Right kidney (tissue), 1 donor: ENCODE results near the gene LCLAT1.
"Not testable (repeated sequence)": the region's sequence is repeated elsewhere in the genome, so short reads cannot be mapped to it uniquely, and the experiment has no call there.

ENCODE experiments used
- DNase-seq: peaks from one replicate; pipeline ENCODE4 v3.0.0-alpha.2; 2016

The LCLAT1 gene

DNA sequence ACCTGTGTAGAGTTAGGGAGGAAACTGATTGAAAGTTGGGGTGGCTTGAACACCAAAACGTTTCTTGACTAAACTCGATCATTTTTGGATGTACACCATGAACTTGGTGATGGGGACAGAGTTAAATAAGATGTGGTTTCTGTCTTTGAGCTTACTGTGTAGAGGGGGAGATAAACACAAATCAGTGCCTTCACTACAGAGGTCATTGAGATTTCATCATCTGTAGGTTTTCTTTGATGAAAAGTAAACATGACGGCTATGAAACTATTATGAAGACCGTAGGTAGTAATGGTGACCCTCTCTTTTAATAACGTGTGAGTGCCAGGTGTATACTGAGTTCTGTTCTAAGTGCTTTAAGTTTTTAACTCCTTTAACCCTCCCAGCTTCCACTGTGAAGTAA is 6.5 kb downstream of the LCLAT1 start:
- no peak for DNase-seq

- DNase-seq: no peak
These were observed 7.5 kb downstream of the LCLAT1 start for GRCh38 chr2:30454571-30454970.

DNA sequence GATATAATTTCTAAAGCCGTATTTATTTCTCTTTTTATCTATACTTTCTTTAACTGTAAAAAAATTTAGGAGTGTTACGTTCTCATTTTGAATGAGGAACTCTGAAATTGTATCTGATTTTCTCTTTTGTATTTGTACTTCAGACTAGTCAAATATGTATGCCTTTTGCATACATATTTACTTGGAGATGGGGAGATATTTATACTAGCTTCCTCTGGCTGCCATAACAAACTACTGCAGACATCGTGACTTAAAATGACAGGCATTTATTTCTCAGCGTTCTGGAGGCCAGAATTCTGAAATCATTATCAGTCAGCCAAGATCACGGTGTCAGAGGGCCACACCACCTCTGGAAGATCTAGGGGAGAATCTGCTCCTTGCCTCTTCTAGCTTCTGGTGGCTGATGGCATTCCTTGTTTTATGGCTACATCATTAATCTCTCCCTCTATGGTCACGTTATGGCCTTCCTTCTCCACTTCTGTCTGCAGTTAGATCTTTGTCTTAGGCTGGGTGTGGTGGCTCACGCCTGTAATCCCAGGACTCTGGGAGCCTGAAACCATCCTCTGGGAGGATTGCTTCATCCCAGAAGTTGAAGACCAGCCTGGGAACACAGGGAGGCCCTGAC is 8.2 kb downstream of the LCLAT1 start:
- no peak for DNase-seq

DNA sequence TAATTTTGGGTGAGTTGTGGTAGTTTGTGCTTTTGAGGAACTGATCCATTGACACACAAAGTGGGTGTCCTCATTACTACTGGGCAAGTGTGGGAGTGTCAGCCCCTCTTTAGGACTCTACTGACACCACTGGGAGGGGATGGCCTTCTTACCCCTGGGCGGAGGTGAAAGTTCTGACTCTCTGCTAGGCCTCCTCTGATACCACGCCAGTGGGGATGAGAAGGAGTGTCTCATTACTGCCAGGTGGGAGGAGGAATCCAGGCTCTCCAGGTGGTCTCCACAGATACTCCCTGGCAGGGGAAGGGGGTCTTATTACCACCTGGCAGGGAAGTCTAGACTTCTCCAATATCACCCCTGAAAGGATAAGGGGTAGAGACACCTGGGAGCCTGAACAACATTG is 9.1 kb downstream of the LCLAT1 start:
- no peak for DNase-seq

GRCh38 chr2:30456579-30456978 is 9.5 kb downstream of the LCLAT1 start:
- no peak for DNase-seq

GRCh38 chr2:30457296-30457695 is 10.2 kb downstream of the LCLAT1 start:
- DNase-seq: no peak

GRCh38 chr2:30459140-30459539 is 12.1 kb downstream of the LCLAT1 start:
- DNase-seq: no peak

- DNase-seq: no peak
These were observed 15.2 kb downstream of the LCLAT1 start for GRCh38 chr2:30462131-30462857.

GRCh38 chr2:30463535-30463934 is 16.5 kb downstream of the LCLAT1 start:
- no peak for DNase-seq

DNA sequence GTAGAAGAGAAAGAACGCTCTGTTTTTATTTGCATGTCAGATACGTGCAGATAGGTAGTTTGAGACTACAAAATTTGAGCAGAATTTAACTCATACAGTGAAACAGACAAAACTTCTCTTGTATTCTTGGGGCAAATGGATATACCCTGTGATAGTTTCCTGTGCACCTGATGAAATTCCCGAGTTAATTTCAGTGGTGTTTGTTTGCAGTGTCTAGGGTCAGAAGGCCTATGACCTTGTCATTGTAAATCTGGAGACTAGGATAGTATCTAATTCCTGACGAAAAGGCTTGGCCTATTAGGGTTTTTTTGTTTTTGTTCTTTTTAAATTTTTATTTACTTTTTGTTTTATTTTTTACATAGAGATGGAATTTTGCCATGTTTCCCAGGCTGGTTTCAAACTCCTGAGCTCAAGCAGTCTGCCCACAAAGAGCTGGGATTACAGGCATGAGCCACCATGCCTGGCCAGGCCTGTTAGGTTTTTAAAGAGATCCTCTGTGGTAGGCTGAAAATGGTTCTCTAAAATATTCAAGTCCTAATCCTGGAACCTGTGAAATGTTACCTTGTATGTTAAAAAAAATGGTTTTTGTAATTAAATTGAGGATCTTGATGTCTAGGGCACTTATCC is 17.6 kb downstream of the LCLAT1 start:
- no peak for DNase-seq

- DNase-seq: no peak
These were observed 18.1 kb downstream of the LCLAT1 start for GRCh38 chr2:30465171-30465545.

- no peak for DNase-seq
These were observed 19.2 kb downstream of the LCLAT1 start for GRCh38 chr2:30466216-30466615.

- DNase-seq: not testable (repeated sequence)
These were observed 20.2 kb downstream of the LCLAT1 start for GRCh38 chr2:30467062-30467826.

GRCh38 chr2:30470426-30470825 is 23.4 kb downstream of the LCLAT1 start:
- DNase-seq: no peak

DNA sequence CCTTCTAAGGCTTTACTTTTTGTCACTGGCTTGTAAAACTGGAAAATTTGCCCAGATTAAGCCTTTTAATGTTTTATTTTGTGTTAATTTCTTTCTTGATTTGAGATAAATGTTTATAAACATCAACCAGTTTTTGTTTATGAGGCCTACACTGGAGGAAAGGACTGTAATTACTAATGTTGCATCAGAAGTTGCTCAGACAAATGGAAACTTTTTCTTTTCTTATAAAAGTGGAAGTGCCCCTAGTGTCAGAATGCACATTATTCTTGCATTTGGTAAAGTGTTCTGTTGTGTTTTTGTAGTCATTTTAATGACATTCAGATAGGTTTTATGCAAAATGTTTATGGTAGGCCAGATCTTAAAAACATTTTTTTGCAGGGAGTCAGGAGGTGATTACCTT is 25.3 kb downstream of the LCLAT1 start:
- DNase-seq: no peak

GRCh38 chr2:30475542-30475941 is 28.5 kb downstream of the LCLAT1 start:
- no peak for DNase-seq

DNA sequence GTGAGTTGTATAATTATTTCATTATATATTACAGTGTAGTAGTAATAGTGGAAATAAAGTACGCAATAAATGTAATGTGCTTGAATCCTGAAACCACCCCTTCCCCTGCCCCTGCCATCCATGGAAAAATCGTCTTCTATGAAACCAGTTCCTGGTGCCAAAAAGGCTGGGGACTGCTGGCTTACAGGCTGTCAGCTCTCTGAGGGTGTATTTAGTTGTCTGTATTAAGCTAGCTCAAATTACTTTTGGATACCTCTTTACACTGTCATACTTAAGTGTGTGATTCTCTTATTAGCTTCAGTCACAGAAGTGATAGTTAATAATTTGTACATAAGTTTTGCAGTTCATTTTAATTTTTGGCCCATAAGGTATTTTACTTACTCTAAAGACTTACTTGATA is 29.6 kb downstream of the LCLAT1 start:
- no peak for DNase-seq

DNA sequence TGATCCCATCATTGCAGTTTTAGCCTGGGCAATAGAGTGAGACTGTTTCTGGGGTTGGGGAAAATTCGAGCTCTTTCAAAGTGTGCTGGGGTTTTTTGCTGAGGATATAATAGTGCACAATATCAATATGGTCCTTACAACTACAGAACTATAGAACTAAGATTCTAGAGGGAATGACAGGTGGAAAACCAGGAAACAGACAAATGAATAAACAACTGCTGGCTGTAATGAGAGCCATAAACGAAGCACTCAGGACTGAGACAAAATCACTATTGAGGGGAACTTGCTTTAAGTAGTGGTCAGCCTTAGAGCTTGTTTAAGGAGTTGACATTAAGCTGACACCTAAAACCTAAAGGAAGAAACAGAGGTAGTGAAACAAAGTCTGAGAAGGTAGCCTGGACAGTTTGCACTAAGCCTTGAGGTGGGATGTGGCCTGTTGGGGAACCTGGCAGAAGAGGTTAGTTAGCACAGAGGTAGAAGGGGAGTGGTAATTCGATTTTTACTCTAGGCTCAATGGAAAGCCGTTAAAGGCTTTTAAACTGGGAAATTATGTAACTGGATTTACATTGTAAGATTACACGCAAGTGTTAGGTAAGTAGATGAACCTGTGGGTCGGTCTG is 33.8 kb downstream of the LCLAT1 start:
- no peak for DNase-seq

- DNase-seq: no peak
These were observed 34.3 kb downstream of the LCLAT1 start for GRCh38 chr2:30481323-30481800.

DNA sequence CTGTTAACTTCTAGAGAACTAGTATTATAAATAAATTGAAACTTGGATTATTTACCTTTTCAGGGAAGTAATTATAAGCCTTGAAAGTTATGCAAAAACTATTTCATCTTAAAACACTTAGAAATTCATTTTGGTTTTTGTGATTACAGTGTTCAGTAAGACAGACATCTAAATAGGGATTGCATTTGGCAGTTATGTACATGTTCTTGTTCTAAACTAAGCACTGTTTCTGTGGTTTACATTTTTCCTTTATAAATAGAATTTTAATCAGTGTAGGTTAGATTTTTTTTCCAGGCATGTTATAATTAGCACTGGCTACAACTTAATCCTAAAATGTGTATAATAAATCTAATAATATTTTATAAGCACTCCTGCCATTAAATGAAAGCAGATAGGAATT is 35.0 kb downstream of the LCLAT1 start:
- no peak for DNase-seq

DNA sequence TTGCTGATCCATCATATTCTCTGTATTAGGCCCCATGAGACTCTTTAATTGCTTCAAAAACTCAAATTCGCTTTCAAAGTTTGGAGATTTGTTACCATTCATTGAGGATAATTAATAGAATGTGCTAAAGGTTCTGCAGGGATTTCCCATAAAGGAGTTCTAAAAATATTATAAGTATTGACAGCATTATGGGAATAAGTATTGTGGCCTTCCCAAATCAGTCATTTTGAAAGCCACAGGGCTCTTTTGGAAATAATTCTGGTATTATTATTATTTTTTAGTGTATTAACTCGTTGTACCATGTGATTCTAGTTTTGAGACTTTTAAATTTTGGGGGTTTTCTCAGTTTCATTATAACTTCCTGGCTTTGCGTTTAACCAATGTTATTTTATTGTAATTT is 37.1 kb downstream of the LCLAT1 start:
- no peak for DNase-seq

DNA sequence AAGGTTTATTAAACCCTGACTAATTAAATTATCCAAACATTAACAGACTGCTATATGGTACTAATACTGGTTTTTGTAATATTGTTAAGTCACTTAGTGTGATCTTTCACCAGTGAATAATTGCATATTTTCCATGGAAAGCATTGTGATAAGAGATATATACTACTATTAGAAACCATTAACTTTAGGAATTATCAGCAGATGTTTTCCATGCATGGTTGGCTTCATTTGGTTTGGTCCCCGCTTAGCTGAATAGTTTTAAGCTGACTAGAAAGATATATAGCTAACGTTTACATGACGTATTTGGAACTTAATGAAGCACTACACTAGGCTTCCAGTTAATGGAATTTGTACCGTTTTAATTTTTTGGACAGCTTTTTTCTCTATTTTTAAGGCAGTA is 37.9 kb downstream of the LCLAT1 start:
- DNase-seq: no peak

DNA sequence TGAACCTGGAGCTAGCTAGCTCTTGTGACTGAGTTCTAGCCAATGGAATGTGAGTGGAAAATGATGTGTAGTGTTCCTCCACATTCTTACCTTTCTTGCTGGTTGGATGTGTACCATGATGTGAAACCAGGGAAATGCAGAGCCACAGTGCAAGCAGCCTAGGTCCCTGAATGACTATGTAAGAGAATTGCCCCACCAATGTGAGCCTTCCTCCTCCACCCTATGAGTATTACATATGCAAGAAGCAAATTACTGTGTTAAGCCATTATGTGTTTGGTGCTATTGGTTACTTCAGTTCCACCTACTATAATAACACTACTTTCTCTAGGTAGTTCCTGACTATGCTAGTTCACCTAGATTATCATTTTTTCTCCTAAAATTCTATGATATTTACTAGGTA is 39.6 kb downstream of the LCLAT1 start:
- no peak for DNase-seq
